HepG2 (cell line): Measurements from ENCODE around the gene C11orf68. TPM values are rescaled to one million over a fixed set of nuclear protein-coding genes. Genes with fewer than 3 reads are reported as not detected.

Source experiments
- ARHGAP35 ChIP-seq: sonication (generic); formaldehyde crosslinking; IDR thresholded peaks from 2 replicates; pipeline ENCODE4 v1.9.0; 2022; ENCODE audit warnings: mild to moderate bottlenecking, inconsistent platforms, moderate library complexity, missing genetic modification reagents, borderline replicate concordance
- BRD4 ChIP-seq: sonication (generic); formaldehyde crosslinking; IDR thresholded peaks from 2 replicates; pipeline ENCODE4 v1.4.0; 2020; ENCODE audit warnings: missing genetic modification reagents
- CAMTA2 ChIP-seq: sonication (generic); formaldehyde crosslinking; IDR thresholded peaks from 2 replicates; pipeline ENCODE4 v1.4.0; 2020; ENCODE audit warnings: mild to moderate bottlenecking, missing genetic modification reagents, borderline replicate concordance
- CREB1 ChIP-seq, 2 experiments: fragments of 450-650 bp in 1 of 2; IDR thresholded peaks; 2 replicates each; pipeline ENCODE4 v1.6.1; 2016 to 2017; ENCODE audit warnings: control low read depth in 1 of 2, mild to moderate bottlenecking in 1 of 2, missing compliant biosample characterization in 1 of 2, missing genetic modification characterization in 1 of 2
- GABPA ChIP-seq, 2 experiments: IDR thresholded peaks; 2 replicates each; pipeline ENCODE4 v1.6.1; 2011 to 2016; ENCODE audit warnings: low read depth in 2 of 2, low read length in 1 of 2, missing biosample characterization in 1 of 2, missing genetic modification characterization in 1 of 2
- KDM5B ChIP-seq: sonication (generic); formaldehyde crosslinking; IDR thresholded peaks from 2 replicates; pipeline ENCODE4 v1.4.0; 2020; ENCODE audit warnings: missing genetic modification reagents, mild to moderate bottlenecking, borderline replicate concordance
- REXO4 ChIP-seq: sonication (generic); formaldehyde crosslinking; IDR thresholded peaks from 2 replicates; pipeline ENCODE4 v1.8.0; 2022; ENCODE audit warnings: missing genetic modification reagents, mild to moderate bottlenecking, borderline replicate concordance
- SIN3A ChIP-seq: IDR thresholded peaks from 2 replicates; pipeline ENCODE4 v1.6.1; 2011; ENCODE audit warnings: low read depth, mild to moderate bottlenecking, control low read depth, low read length, borderline replicate concordance
- TMF1 ChIP-seq: sonication (generic); formaldehyde crosslinking; IDR thresholded peaks from 2 replicates; pipeline ENCODE4 v1.8.1; 2022; ENCODE audit warnings: low read depth, missing genetic modification reagents
- ZNF12 ChIP-seq: sonication (generic); formaldehyde crosslinking; IDR thresholded peaks from 2 replicates; pipeline ENCODE4 v1.5.0; 2020; ENCODE audit warnings: missing genetic modification reagents
- ZNF549 ChIP-seq: sonication (generic); formaldehyde crosslinking; IDR thresholded peaks from 2 replicates; pipeline ENCODE4 v1.5.0; 2020; ENCODE audit warnings: missing genetic modification reagents
- polyA plus RNA-seq, 8 experiments: library from polyadenylated mRNA; depleted of rRNA in 3 of 8; stranded (reverse) in 7 of 8; unstranded in 1 of 8; fragments of >200 nt; fragmentation: Illumina TruSeq in 4 of 8; extraction: Trizol in 4 of 8; gene quantifications; 2 replicates each; pipeline versions ENCODE4 v1.2.1 to v1.2.3, GENCODE V29; 2011 to 2016; ENCODE audit warnings: low read depth in 4 of 8, missing spikeins in 1 of 8, mixed read lengths in 1 of 8; ENCODE audit not compliant: insufficient read depth in 1 of 8
- total RNA-seq, 5 experiments: library from RNA; depleted of rRNA; stranded (reverse); fragments of >200 nt; fragmentation: Illumina TruSeq; extraction: Trizol; gene quantifications; 2 replicates each; pipeline ENCODE4 v1.2.3, GENCODE V29; 2016; ENCODE audit warnings: low read depth in 1 of 5
- TF ChIP-seq, protein P1 (sequence below): sonication (generic); formaldehyde crosslinking; IDR thresholded peaks from 2 replicates; pipeline ENCODE4 v1.5.1; 2020; ENCODE audit warnings: mild to moderate bottlenecking, moderate library complexity, missing genetic modification reagents
- TF ChIP-seq, protein P2 (sequence below): sonication (generic); formaldehyde crosslinking; IDR thresholded peaks from 2 replicates; pipeline ENCODE4 v1.5.0; 2020; ENCODE audit warnings: mild to moderate bottlenecking, missing genetic modification reagents
- TF ChIP-seq, protein P3 (sequence below): sonication (generic); formaldehyde crosslinking; IDR thresholded peaks from 2 replicates; pipeline ENCODE4 v1.5.1; 2020; ENCODE audit warnings: mild to moderate bottlenecking, missing genetic modification reagents, moderate library complexity
- TF ChIP-seq, protein P4 (sequence below): sonication (generic); formaldehyde crosslinking; IDR thresholded peaks from 2 replicates; pipeline ENCODE4 v1.5.1; 2020; ENCODE audit warnings: mild to moderate bottlenecking, missing genetic modification reagents, borderline replicate concordance
- TF ChIP-seq, protein P5 (sequence below): sonication (generic); formaldehyde crosslinking; IDR thresholded peaks from 2 replicates; pipeline ENCODE4 v1.4.0; 2020; ENCODE audit warnings: missing genetic modification reagents
- TF ChIP-seq, protein P6 (sequence below): IDR thresholded peaks from 2 replicates; pipeline ENCODE4 v1.6.1; 2016; ENCODE audit warnings: missing compliant biosample characterization, missing genetic modification reagents, borderline replicate concordance

The C11orf68 gene
- total and polyA plus RNA-seq, 2 of the 13 experiments (the other 11 are each of a cell fraction or from before 2014, with no cell fraction given), result 8.4 to 28.3 TPM

DNA sequence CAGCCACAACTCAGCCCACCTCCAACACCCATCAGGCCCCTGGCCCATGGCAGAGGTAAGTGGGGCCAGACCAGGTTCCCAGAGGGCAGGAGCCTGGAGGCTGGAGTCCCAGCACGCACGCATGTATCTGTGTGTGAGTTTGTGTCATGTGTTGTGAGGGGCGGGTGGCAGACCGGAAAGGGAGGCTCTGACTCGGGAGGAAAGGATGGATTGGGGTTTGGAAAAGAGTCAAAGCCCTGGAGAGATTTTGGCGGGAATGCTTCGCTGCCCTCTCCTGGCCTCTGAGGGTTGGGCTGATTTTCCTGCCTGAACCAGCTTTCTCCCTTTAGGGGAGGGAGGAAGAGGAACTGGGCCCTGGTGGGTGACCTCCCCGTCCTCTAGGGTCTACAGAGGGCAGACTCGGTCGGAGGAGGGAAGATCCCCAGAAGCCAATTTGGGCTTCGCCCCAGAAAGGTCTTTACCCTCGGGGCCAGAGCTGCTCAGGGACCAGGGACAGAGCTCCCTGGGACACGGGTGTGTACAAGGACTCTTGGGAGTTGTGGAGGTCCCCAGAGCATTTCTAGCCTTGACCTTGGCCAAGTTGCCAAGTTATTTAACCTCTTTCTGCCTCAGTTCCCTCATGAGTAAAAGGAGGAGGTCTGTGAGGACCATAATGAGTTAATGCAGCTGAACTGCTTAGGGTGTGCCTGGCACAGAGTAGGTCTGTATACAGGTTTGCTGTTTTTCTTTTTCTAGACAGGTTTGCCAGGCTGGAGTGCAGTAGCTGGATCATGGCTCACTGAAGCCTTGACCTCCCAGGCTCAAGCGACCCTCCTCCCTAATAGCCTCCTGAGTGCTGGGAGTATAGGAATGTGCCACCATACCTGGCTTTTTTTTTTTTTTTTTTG is 6.9 kb downstream of the C11orf68 start (continued):
- TF ChIP-seq, protein P1, sequence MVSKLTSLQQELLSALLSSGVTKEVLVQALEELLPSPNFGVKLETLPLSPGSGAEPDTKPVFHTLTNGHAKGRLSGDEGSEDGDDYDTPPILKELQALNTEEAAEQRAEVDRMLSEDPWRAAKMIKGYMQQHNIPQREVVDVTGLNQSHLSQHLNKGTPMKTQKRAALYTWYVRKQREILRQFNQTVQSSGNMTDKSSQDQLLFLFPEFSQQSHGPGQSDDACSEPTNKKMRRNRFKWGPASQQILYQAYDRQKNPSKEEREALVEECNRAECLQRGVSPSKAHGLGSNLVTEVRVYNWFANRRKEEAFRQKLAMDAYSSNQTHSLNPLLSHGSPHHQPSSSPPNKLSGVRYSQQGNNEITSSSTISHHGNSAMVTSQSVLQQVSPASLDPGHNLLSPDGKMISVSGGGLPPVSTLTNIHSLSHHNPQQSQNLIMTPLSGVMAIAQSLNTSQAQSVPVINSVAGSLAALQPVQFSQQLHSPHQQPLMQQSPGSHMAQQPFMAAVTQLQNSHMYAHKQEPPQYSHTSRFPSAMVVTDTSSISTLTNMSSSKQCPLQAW (CRISPR knock-in tag), result no peak
- TF ChIP-seq GABPA (IDR thresholded peaks at IDR 0.05; ENCODE audit: low read depth, low read length) (no peak), GABPA (CRISPR knock-in tag; IDR thresholded peaks at IDR 0.05; ENCODE audit: low read depth) (0 out of 2 replicates have a peak, but pooled peaks have one; percentile 30), BRD4 (CRISPR knock-in tag) (no peak), ZNF12 (no peak), CREB1 (IDR thresholded peaks at IDR 0.05) (no peak), CREB1 (CRISPR knock-in tag; IDR thresholded peaks at IDR 0.05) (no peak), REXO4 (CRISPR knock-in tag) (no peak), TMF1 (no peak), ARHGAP35 (CRISPR knock-in tag) (no peak), KDM5B (CRISPR knock-in tag) (peak; percentile 26; the same call in 1 of the 2 replicates), ZNF549 (CRISPR knock-in tag) (no peak), SIN3A (no peak), CAMTA2 (CRISPR knock-in tag) (no peak)
- TF ChIP-seq, protein P2, sequence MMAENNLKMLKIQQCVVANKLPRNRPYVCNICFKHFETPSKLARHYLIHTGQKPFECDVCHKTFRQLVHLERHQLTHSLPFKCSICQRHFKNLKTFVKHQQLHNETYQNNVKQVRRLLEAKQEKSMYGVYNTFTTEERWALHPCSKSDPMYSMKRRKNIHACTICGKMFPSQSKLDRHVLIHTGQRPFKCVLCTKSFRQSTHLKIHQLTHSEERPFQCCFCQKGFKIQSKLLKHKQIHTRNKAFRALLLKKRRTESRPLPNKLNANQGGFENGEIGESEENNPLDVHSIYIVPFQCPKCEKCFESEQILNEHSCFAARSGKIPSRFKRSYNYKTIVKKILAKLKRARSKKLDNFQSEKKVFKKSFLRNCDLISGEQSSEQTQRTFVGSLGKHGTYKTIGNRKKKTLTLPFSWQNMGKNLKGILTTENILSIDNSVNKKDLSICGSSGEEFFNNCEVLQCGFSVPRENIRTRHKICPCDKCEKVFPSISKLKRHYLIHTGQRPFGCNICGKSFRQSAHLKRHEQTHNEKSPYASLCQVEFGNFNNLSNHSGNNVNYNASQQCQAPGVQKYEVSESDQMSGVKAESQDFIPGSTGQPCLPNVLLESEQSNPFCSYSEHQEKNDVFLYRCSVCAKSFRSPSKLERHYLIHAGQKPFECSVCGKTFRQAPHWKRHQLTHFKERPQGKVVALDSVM (CRISPR knock-in tag), result no peak
- TF ChIP-seq, protein P3, sequence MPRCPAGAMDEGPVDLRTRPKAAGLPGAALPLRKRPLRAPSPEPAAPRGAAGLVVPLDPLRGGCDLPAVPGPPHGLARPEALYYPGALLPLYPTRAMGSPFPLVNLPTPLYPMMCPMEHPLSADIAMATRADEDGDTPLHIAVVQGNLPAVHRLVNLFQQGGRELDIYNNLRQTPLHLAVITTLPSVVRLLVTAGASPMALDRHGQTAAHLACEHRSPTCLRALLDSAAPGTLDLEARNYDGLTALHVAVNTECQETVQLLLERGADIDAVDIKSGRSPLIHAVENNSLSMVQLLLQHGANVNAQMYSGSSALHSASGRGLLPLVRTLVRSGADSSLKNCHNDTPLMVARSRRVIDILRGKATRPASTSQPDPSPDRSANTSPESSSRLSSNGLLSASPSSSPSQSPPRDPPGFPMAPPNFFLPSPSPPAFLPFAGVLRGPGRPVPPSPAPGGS (CRISPR knock-in tag), result no peak
- TF ChIP-seq, protein P4, sequence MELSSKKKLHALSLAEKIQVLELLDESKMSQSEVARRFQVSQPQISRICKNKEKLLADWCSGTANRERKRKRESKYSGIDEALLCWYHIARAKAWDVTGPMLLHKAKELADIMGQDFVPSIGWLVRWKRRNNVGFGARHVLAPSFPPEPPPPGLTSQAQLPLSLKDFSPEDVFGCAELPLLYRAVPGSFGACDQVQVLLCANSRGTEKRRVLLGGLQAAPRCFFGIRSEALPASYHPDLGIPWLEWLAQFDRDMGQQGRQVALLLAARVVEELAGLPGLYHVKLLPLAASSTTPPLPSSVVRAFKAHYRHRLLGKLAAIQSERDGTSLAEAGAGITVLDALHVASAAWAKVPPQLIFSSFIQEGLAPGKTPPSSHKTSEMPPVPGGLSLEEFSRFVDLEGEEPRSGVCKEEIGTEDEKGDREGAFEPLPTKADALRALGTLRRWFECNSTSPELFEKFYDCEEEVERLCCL (CRISPR knock-in tag), result no peak
- TF ChIP-seq, protein P5, sequence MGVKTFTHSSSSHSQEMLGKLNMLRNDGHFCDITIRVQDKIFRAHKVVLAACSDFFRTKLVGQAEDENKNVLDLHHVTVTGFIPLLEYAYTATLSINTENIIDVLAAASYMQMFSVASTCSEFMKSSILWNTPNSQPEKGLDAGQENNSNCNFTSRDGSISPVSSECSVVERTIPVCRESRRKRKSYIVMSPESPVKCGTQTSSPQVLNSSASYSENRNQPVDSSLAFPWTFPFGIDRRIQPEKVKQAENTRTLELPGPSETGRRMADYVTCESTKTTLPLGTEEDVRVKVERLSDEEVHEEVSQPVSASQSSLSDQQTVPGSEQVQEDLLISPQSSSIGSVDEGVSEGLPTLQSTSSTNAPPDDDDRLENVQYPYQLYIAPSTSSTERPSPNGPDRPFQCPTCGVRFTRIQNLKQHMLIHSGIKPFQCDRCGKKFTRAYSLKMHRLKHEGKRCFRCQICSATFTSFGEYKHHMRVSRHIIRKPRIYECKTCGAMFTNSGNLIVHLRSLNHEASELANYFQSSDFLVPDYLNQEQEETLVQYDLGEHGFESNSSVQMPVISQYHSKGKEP (CRISPR knock-in tag), result no peak
- TF ChIP-seq, protein P6, sequence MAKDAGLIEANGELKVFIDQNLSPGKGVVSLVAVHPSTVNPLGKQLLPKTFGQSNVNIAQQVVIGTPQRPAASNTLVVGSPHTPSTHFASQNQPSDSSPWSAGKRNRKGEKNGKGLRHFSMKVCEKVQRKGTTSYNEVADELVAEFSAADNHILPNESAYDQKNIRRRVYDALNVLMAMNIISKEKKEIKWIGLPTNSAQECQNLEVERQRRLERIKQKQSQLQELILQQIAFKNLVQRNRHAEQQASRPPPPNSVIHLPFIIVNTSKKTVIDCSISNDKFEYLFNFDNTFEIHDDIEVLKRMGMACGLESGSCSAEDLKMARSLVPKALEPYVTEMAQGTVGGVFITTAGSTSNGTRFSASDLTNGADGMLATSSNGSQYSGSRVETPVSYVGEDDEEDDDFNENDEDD (CRISPR knock-in tag), result peak; percentile 75; the same call in 1 of the 2 replicates
